Measurements from ENCODE around the gene WDTC1.

DNA sequence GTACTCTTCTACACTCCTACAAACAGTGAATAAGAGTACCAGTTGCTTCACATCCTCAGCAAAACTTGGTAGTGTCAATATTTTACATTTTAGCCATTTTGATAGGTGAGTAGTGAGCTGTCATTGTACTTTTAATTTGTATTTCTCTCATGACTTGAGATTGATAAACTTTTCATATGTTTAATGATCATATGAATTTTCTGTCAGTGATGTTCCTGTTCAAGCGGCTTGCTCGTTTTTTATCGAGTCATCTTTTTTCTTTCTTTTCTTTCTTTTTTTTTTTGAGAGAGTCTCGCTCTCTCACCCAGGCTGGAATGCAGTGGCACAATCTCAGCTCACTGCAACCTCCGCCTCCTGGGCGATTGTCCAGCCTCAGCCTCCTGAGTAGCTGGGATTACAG, 17.0 kb upstream of the WDTC1 start:
- no peak for TF ChIP-seq GATA3 (IDR thresholded peaks at IDR 0.05; ENCODE audit: low read depth, low read length)
- TF ChIP-seq GATA2 (IDR thresholded peaks at IDR 0.05; ENCODE audit: low read depth, low read length), result no peak
